H1 (cell line): ENCODE data around the gene IWS1. TPM values are rescaled to one million over a fixed set of nuclear protein-coding genes. Genes with fewer than 3 reads are reported as not detected.

ENCODE experiments used
- BRCA1 ChIP-seq: IDR thresholded peaks from 2 replicates; pipeline ENCODE4 v1.6.1; 2012; ENCODE audit warnings: low read depth, low read length, improper control_type of control experiment
- GABPA ChIP-seq: IDR thresholded peaks from 2 replicates; pipeline ENCODE4 v1.6.1; 2011; ENCODE audit warnings: mild to moderate bottlenecking, low read length, moderate library complexity, borderline replicate concordance; ENCODE audit not compliant: insufficient read depth
- USF2 ChIP-seq: IDR thresholded peaks from 2 replicates; pipeline ENCODE4 v1.6.1; 2011; ENCODE audit warnings: low read length, improper control_type of control experiment
- polyA plus RNA-seq, 7 experiments: library from polyadenylated mRNA; depleted of rRNA in 3 of 7; stranded (reverse) in 5 of 7; unstranded in 2 of 7; fragments of >200 nt in 5 of 7; fragments of 200-250 nt in 2 of 7; gene quantifications; 1 replicate in 5 of 7; 2 replicates in 1 of 7; 4 replicates in 1 of 7; pipeline versions ENCODE4 v1.2.1 to v1.2.3, GENCODE V29; 2011 to 2013; ENCODE audit warnings: missing spikeins in 2 of 7, mixed read lengths in 2 of 7
- total RNA-seq: library from RNA; stranded (reverse); fragmentation: NEBNext Ultra II Directional; extraction: Animal tissue kit (Norgen Biotek cat#: 25700); gene quantifications from 2 replicates; pipeline ENCODE4 v1.2.1, GENCODE V29; 2021

The IWS1 gene
- total and polyA plus RNA-seq, 2 of the 8 experiments (the other 6 are each of a cell fraction or from before 2014, with no cell fraction given), result 18.4 to 64.8 TPM

- no peak for TF ChIP-seq BRCA1
- TF ChIP-seq GABPA, result no peak
- no peak for TF ChIP-seq USF2
- TF ChIP-seq, all 59 proteins: peak for 0
Observed at GRCh38 chr2:127573298-127573697, 47.0 kb upstream of the IWS1 start (continued).
